GM10266 (cell line): Measurements from ENCODE around the gene SVBP.
A peak's percentile ranks its signal among the peaks of the same experiment; 100 is the strongest.

ENCODE experiments used
- DNase-seq: peaks from one replicate; pipeline ENCODE4 v3.0.0; 2012; ENCODE audit errors: extremely low spot score
- CTCF ChIP-seq: IDR thresholded peaks from 2 replicates; pipeline ENCODE4 v1.5.1; 2012; ENCODE audit warnings: mild to moderate bottlenecking, low read depth; ENCODE audit not compliant: control insufficient read depth, insufficient read depth; ENCODE audit errors: missing control alignments

SVBP gene

GRCh38 chr1:42769811-42770210, 47.4 kb downstream of the SVBP start:
- DNase-seq = no peak
- TF ChIP-seq CTCF = no peak

- no peak for DNase-seq
Measured at GRCh38 chr1:42768172-42768571, 49.0 kb downstream of the SVBP start.

GRCh38 chr1:42767510-42768000, 49.6 kb downstream of the SVBP start:
- DNase-seq = no peak
- no peak for TF ChIP-seq CTCF

More at GRCh38 chr1:42768172-42768571, 49.0 kb downstream of the SVBP start:
- TF ChIP-seq CTCF = no peak

GRCh38 chr1:42766741-42767509, 50.3 kb downstream of the SVBP start, which contains the start of the genes C1orf50 and P3H1:
Gene C1orf50 (plus strand): TSS chr1:42767249. CDS start chr1:42767312, 63 bp downstream.
Gene P3H1 (minus strand): TSS chr1:42767028. CDS start chr1:42766971, 57 bp downstream.
- no peak for TF ChIP-seq CTCF
- peak; percentile 97 for DNase-seq

GRCh38 chr1:42765832-42766740, 51.1 kb downstream of the SVBP start:
- TF ChIP-seq CTCF = peak; percentile 44
- DNase-seq = peak; percentile 53

- no peak for TF ChIP-seq CTCF
- no peak for DNase-seq
Measured at GRCh38 chr1:42765269-42765668, 51.9 kb downstream of the SVBP start.

GRCh38 chr1:42762269-42762668, 54.9 kb downstream of the SVBP start:
- no peak for TF ChIP-seq CTCF
- no peak for DNase-seq
